Neural cell (in vitro differentiated cells): ENCODE results near the gene DGKB. TPM values are rescaled to one million over a fixed set of nuclear protein-coding genes. Genes with fewer than 3 reads are reported as not detected.

Experiments
- H2AFZ ChIP-seq: fragments of 200-600, 300-800 bp; sonication (generic), shearing (Covaris generic); 2 replicates; pipeline ENCODE4 v1.6.0; 2014; ENCODE audit warnings: low read depth, mild to moderate bottlenecking, antibody characterized with exemption, low read length, moderate library complexity
- H3F3A ChIP-seq: fragments of 200-600 bp; shearing (Covaris generic); 2 replicates; pipeline ENCODE4 v1.6.1; 2016; ENCODE audit warnings: mild to moderate bottlenecking, moderate library complexity, mixed read lengths, antibody characterized with exemption, low read length; ENCODE audit not compliant: insufficient read depth, poor library complexity, severe bottlenecking
- H3K27ac ChIP-seq: fragments of 200-600, 300-800 bp; sonication (generic), shearing (Covaris generic); 2 replicates; pipeline ENCODE4 v1.5.1; 2014; ENCODE audit warnings: mild to moderate bottlenecking, low read length, moderate library complexity
- H3K27me3 ChIP-seq: fragments of 300-800, 200-600 bp; sonication (generic), shearing (Covaris generic); 2 replicates; pipeline ENCODE4 v1.6.0; 2014; ENCODE audit warnings: mild to moderate bottlenecking, low read depth, low read length, moderate library complexity; ENCODE audit not compliant: insufficient read depth
- H3K36me3 ChIP-seq: fragments of 300-800, 200-600 bp; sonication (generic), shearing (Covaris generic); 2 replicates; pipeline ENCODE4 v1.5.1; 2014; ENCODE audit warnings: mild to moderate bottlenecking, antibody characterized with exemption, low read length, moderate library complexity; ENCODE audit not compliant: insufficient read depth
- H3K4me2 ChIP-seq: fragments of 300-800, 200-600 bp; sonication (generic), shearing (Covaris generic); 2 replicates; pipeline ENCODE4 v1.6.0; 2014; ENCODE audit warnings: mild to moderate bottlenecking, low read length
- H3K4me3 ChIP-seq: fragments of 300-800, 200-600 bp; sonication (generic), shearing (Covaris generic); 2 replicates; pipeline ENCODE4 v1.5.1; 2014; ENCODE audit warnings: mild to moderate bottlenecking, low read length, moderate library complexity
- H3K79me2 ChIP-seq: fragments of 200-600 bp; shearing (Covaris generic); replicated peaks from 2 replicates; pipeline ENCODE4 v1.6.0; 2014; ENCODE audit warnings: mild to moderate bottlenecking, low read length, moderate library complexity; ENCODE audit not compliant: insufficient read depth
- H3K9ac ChIP-seq: fragments of 300-800, 200-600 bp; sonication (generic), shearing (Covaris generic); 2 replicates; pipeline ENCODE4 v1.6.1; 2016; ENCODE audit warnings: mild to moderate bottlenecking, low read length, mixed read lengths
- H3K9me2 ChIP-seq: fragments of 200-600 bp; shearing (Covaris generic); 2 replicates; pipeline ENCODE4 v1.6.1; 2016; ENCODE audit warnings: mild to moderate bottlenecking, low read length, mixed read lengths; ENCODE audit not compliant: insufficient read depth
- H3K9me3 ChIP-seq: fragments of 200-600, 300-800 bp; sonication (generic), shearing (Covaris generic); 2 replicates; pipeline ENCODE4 v1.6.1; 2016; ENCODE audit warnings: mild to moderate bottlenecking, mixed run types, low read length, moderate library complexity, mixed read lengths
- H4K20me1 ChIP-seq: fragments of 200-600 bp; shearing (Covaris generic); 2 replicates; pipeline ENCODE4 v1.6.1; 2016; ENCODE audit warnings: mild to moderate bottlenecking, mixed run types; ENCODE audit not compliant: insufficient read depth
- CTCF ChIP-seq: fragments of 450-650 bp; IDR thresholded peaks from 2 replicates; pipeline ENCODE4 v1.5.1; 2014; ENCODE audit warnings: antibody characterized with exemption, mild to moderate bottlenecking, moderate library complexity; ENCODE audit not compliant: poor library complexity, severe bottlenecking
- EP300 ChIP-seq: fragments of 450-650 bp; conservative IDR thresholded peaks from 2 replicates; pipeline ENCODE4 v1.6.1; 2014; ENCODE audit warnings: antibody characterized with exemption, mild to moderate bottlenecking, moderate library complexity; ENCODE audit not compliant: poor library complexity, severe bottlenecking
- EZH2 ChIP-seq: fragments of 200-600, 300-800 bp; shearing (Covaris generic), sonication (generic); IDR thresholded peaks from 2 replicates; pipeline ENCODE4 v1.6.1; 2014; ENCODE audit warnings: antibody characterized with exemption, low read length, borderline replicate concordance, mild to moderate bottlenecking; ENCODE audit not compliant: insufficient read depth, poor library complexity, severe bottlenecking
- MXI1 ChIP-seq: fragments of 450-650 bp; conservative IDR thresholded peaks from 2 replicates; pipeline ENCODE4 v1.6.1; 2014; ENCODE audit warnings: antibody characterized with exemption, mild to moderate bottlenecking; ENCODE audit not compliant: poor library complexity, severe bottlenecking
- POLR2AphosphoS5 ChIP-seq: IDR thresholded peaks from 2 replicates; pipeline ENCODE4 v1.6.1; 2012
- RAD21 ChIP-seq: fragments of 450-650 bp; conservative IDR thresholded peaks from 2 replicates; pipeline ENCODE4 v1.6.1; 2014; ENCODE audit warnings: antibody characterized with exemption, mild to moderate bottlenecking, moderate library complexity
- REST ChIP-seq: IDR thresholded peaks from 2 replicates; pipeline ENCODE4 v1.6.1; 2012; ENCODE audit warnings: borderline replicate concordance
- SMC3 ChIP-seq: fragments of 450-650 bp; conservative IDR thresholded peaks from 2 replicates; pipeline ENCODE4 v1.6.1; 2014; ENCODE audit warnings: antibody characterized with exemption, mild to moderate bottlenecking, moderate library complexity; ENCODE audit not compliant: poor library complexity
- TAF1 ChIP-seq: IDR thresholded peaks from 2 replicates; pipeline ENCODE4 v1.6.1; 2012; ENCODE audit warnings: low read depth
- polyA plus RNA-seq: library from polyadenylated mRNA; depleted of rRNA; stranded (reverse); fragments of >200 nt; gene quantifications from 2 replicates; pipeline ENCODE4 v1.2.3, GENCODE V29; 2014

DGKB gene
- polyA plus RNA-seq, 1 donor from 2014 or later, result 0.20 TPM

GRCh38 chr7:14510268-14510667 is 392.3 kb downstream of the DGKB start:
- Histone ChIP-seq H3K4me2 (no peak overlapping the region), H3F3A (no peaks in the 10 kb centered on the region), H3K79me2 (no peaks in the 10 kb centered on the region), H3K4me3 (no peak overlapping the region), H2AFZ (no peak overlapping the region), H3K9ac (no peak overlapping the region), H3K36me3 (no peaks in the 10 kb centered on the region), H4K20me1 (no peaks in the 10 kb centered on the region), H3K9me3 (no peaks in the 10 kb centered on the region), H3K27ac (no peak overlapping the region), H3K27me3 (no peaks in the 10 kb centered on the region), H3K9me2 (no peaks in the 10 kb centered on the region)
- TF ChIP-seq EP300 (no peak), REST (no peak), TAF1 (no peak), MXI1 (no peak), EZH2 (no peak), POLR2AphosphoS5 (no peak), RAD21 (no peak), SMC3 (no peak), CTCF (no peak)

GRCh38 chr7:14507617-14508016 is 394.9 kb downstream of the DGKB start:
- Histone ChIP-seq H3K27ac (no peak overlapping the region), H3K4me3 (no peak overlapping the region), H2AFZ (no peak overlapping the region), H3K27me3 (no peaks in the 10 kb centered on the region), H3K79me2 (no peaks in the 10 kb centered on the region), H3K36me3 (no peaks in the 10 kb centered on the region), H4K20me1 (no peaks in the 10 kb centered on the region), H3K9ac (no peak overlapping the region), H3K4me2 (no peak overlapping the region), H3F3A (no peaks in the 10 kb centered on the region), H3K9me3 (no peaks in the 10 kb centered on the region), H3K9me2 (no peaks in the 10 kb centered on the region)
- TF ChIP-seq EP300 (no peak), POLR2AphosphoS5 (no peak), EZH2 (no peak), RAD21 (no peak), TAF1 (no peak)

- no peak overlapping the region for H2AFZ ChIP-seq
- no peak overlapping the region for H3K4me2 ChIP-seq
- TF ChIP-seq CTCF (no peak), SMC3 (no peak), POLR2AphosphoS5 (no peak), RAD21 (no peak), TAF1 (no peak), REST (no peak), EP300 (no peak), EZH2 (no peak), MXI1 (no peak)
- no peaks in the 10 kb centered on the region for H3K79me2 ChIP-seq
- H3F3A ChIP-seq, result no peaks in the 10 kb centered on the region
- no peak overlapping the region for H3K9ac ChIP-seq
- no peaks in the 10 kb centered on the region for H3K27me3 ChIP-seq
- H4K20me1 ChIP-seq, result no peaks in the 10 kb centered on the region
- no peaks in the 10 kb centered on the region for H3K36me3 ChIP-seq
- H3K4me3 ChIP-seq, result no peak overlapping the region
- H3K9me3 ChIP-seq, result peaks cover 5% of the 10 kb centered on the region
- H3K9me2 ChIP-seq, result no peaks in the 10 kb centered on the region
- no peak overlapping the region for H3K27ac ChIP-seq
Measured at GRCh38 chr7:14505906-14506305, 396.6 kb downstream of the DGKB start.
